ENCODE measurements around the gene HOXA11.

- TF ChIP-seq, protein P1, sequence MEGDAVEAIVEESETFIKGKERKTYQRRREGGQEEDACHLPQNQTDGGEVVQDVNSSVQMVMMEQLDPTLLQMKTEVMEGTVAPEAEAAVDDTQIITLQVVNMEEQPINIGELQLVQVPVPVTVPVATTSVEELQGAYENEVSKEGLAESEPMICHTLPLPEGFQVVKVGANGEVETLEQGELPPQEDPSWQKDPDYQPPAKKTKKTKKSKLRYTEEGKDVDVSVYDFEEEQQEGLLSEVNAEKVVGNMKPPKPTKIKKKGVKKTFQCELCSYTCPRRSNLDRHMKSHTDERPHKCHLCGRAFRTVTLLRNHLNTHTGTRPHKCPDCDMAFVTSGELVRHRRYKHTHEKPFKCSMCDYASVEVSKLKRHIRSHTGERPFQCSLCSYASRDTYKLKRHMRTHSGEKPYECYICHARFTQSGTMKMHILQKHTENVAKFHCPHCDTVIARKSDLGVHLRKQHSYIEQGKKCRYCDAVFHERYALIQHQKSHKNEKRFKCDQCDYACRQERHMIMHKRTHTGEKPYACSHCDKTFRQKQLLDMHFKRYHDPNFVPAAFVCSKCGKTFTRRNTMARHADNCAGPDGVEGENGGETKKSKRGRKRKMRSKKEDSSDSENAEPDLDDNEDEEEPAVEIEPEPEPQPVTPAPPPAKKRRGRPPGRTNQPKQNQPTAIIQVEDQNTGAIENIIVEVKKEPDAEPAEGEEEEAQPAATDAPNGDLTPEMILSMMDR (conservative IDR thresholded peaks at IDR 0.05; ENCODE audit: low read length) = no peak
- TF ChIP-seq EZH2phosphoT487 (IDR thresholded peaks at IDR 0.05; ENCODE audit: borderline replicate concordance, low read depth, low read length) = no peak
Measured at GRCh38 chr7:27184337-27185012, 557 bp downstream of the HOXA11 start.

All from OCI-LY7 (cell line).